Endothelial cell of hepatic sinusoid (primary cell): ENCODE data around the gene CDK13.
"Not testable (repeated sequence)": the region's sequence is repeated elsewhere in the genome, so short reads cannot be mapped to it uniquely, and the experiment has no call there.

Experiments used
- in situ Hi-C: cut with HindIII; loops from 2 replicates; pipeline ENCODE4 v1.10.0; 2017; ENCODE audit warnings: low sequenced_read_pairs

The CDK13 gene

GRCh38 chr7:39949971-39950472 is at the start of gene CDK13:
TSS of gene CDK13 (plus strand) at chr7:39950256. CDS start at chr7:39950642, 386 bp downstream.
- in situ Hi-C loops, result loop anchor here (5.0 kb wide), 2 partner anchors 42 to 53 kb away; no protein-coding TSS in a partner anchor

- in situ Hi-C loops, result no loop called here
Observed at GRCh38 chr7:39904077-39904486, 46.0 kb upstream of the CDK13 start.

GRCh38 chr7:39908141-39908540 is 41.9 kb upstream of the CDK13 start:
- in situ Hi-C loops, result no loop called here

GRCh38 chr7:39908973-39909372 is 41.1 kb upstream of the CDK13 start:
- in situ Hi-C loops, result no loop called here

- in situ Hi-C loops, result no loop called here
Observed at GRCh38 chr7:39909526-39909925, 40.5 kb upstream of the CDK13 start.

GRCh38 chr7:39910108-39910869 is 39.8 kb upstream of the CDK13 start:
- in situ Hi-C loops, result no loop called here

GRCh38 chr7:39911167-39911566 is 38.9 kb upstream of the CDK13 start:
- in situ Hi-C loops, result no loop called here

- in situ Hi-C loops, result not testable (repeated sequence)
Observed at GRCh38 chr7:39915847-39916246, 34.2 kb upstream of the CDK13 start.

- in situ Hi-C loops, result no loop called here
Observed at GRCh38 chr7:39919646-39920045, 30.4 kb upstream of the CDK13 start.

- in situ Hi-C loops, result no loop called here
Observed at GRCh38 chr7:39921506-39922175, 28.4 kb upstream of the CDK13 start.

- in situ Hi-C loops, result no loop called here
Observed at GRCh38 chr7:39922580-39922979, 27.5 kb upstream of the CDK13 start.

GRCh38 chr7:39923091-39923490 is 27.0 kb upstream of the CDK13 start:
- in situ Hi-C loops, result no loop called here

GRCh38 chr7:39924122-39924521 is 25.9 kb upstream of the CDK13 start:
- in situ Hi-C loops, result no loop called here

GRCh38 chr7:39926111-39926510 is 23.9 kb upstream of the CDK13 start:
- in situ Hi-C loops, result no loop called here

- in situ Hi-C loops, result no loop called here
Observed at GRCh38 chr7:39927018-39927417, 23.0 kb upstream of the CDK13 start.

GRCh38 chr7:39934132-39934531 is 15.9 kb upstream of the CDK13 start:
- in situ Hi-C loops, result no loop called here

GRCh38 chr7:39936761-39937160 is 13.3 kb upstream of the CDK13 start:
- in situ Hi-C loops, result no loop called here

- in situ Hi-C loops, result no loop called here
Observed at GRCh38 chr7:39937366-39938153, 12.5 kb upstream of the CDK13 start.

GRCh38 chr7:39942883-39943282 is 7.2 kb upstream of the CDK13 start:
- in situ Hi-C loops, result no loop called here

- in situ Hi-C loops, result loop anchor here (5.0 kb wide), 2 partner anchors 46 to 49 kb away; no protein-coding TSS in a partner anchor
Observed at GRCh38 chr7:39946693-39947092, 3.4 kb upstream of the CDK13 start.

- in situ Hi-C loops, result loop anchor here (5.0 kb wide), 2 partner anchors 44 to 51 kb away; no protein-coding TSS in a partner anchor
Observed at GRCh38 chr7:39948375-39948955, 1.6 kb upstream of the CDK13 start.
